ENCODE measurements around the gene TLCD5.
A peak's percentile ranks its signal among the peaks of the same experiment; 100 is the strongest.

The TLCD5 gene

GRCh38 chr11:120334332-120334731 is 9.2 kb downstream of the TLCD5 start:
- Histone ChIP-seq H3K4me1 (ENCODE audit: insufficient read depth, insufficient read length) (no peaks in the 10 kb centered on the region), H3K9me3 (ENCODE audit: insufficient read depth, low read length) (no peaks in the 10 kb centered on the region), H3K27me3 (ENCODE audit: insufficient read depth, insufficient read length) (no peaks in the 10 kb centered on the region), H3K36me3 (ENCODE audit: insufficient read depth, insufficient read length, low read length) (peaks cover 16% of the 10 kb centered on the region), H3K9ac (ENCODE audit: insufficient read length, low read depth) (no peak overlapping the region), H3K4me3 (ENCODE audit: insufficient read length, low read depth) (no peak overlapping the region)
- TF ChIP-seq SUZ12 (IDR thresholded peaks at IDR 0.05; ENCODE audit: extremely low read depth, insufficient read depth, insufficient read length) (no peak), YY1 (IDR thresholded peaks at IDR 0.05; ENCODE audit: insufficient read depth, insufficient read length) (no peak), ZNF274 (IDR thresholded peaks at IDR 0.05; ENCODE audit: low read depth, low read length) (no peak)
- DNase-seq (ENCODE audit: low read depth, low spot score) = no peak

- H3K4me1 ChIP-seq (ENCODE audit: insufficient read depth, insufficient read length) = no peaks in the 10 kb centered on the region
- peaks cover 12% of the 10 kb centered on the region for H3K36me3 ChIP-seq (ENCODE audit: insufficient read depth, insufficient read length, low read length)
- H3K4me3 ChIP-seq (ENCODE audit: insufficient read length, low read depth) = peak overlapping the region; percentile 2
- DNase-seq (ENCODE audit: low read depth, low spot score) = peak; percentile 71
- H3K9me3 ChIP-seq (ENCODE audit: insufficient read depth, low read length) = no peaks in the 10 kb centered on the region
- H3K27me3 ChIP-seq (ENCODE audit: insufficient read depth, insufficient read length) = no peaks in the 10 kb centered on the region
- TF ChIP-seq SUZ12 (IDR thresholded peaks at IDR 0.05; ENCODE audit: extremely low read depth, insufficient read depth, insufficient read length) (no peak), ZNF274 (IDR thresholded peaks at IDR 0.05; ENCODE audit: low read depth, low read length) (no peak), YY1 (IDR thresholded peaks at IDR 0.05; ENCODE audit: insufficient read depth, insufficient read length) (no peak)
- peak overlapping the region; percentile 9 for H3K9ac ChIP-seq (ENCODE audit: insufficient read length, low read depth)
Observed at GRCh38 chr11:120334894-120335462, 9.9 kb downstream of the TLCD5 start.

- Histone ChIP-seq H3K27me3 (ENCODE audit: insufficient read depth, insufficient read length) (no peaks in the 10 kb centered on the region), H3K9me3 (ENCODE audit: insufficient read depth, low read length) (no peaks in the 10 kb centered on the region), H3K4me3 (ENCODE audit: insufficient read length, low read depth) (peak overlapping the region; percentile 63), H3K4me1 (ENCODE audit: insufficient read depth, insufficient read length) (no peaks in the 10 kb centered on the region), H3K36me3 (ENCODE audit: insufficient read depth, insufficient read length, low read length) (peaks cover 8% of the 10 kb centered on the region), H3K9ac (ENCODE audit: insufficient read length, low read depth) (peak overlapping the region; percentile 76)
- TF ChIP-seq YY1 (IDR thresholded peaks at IDR 0.05; ENCODE audit: insufficient read depth, insufficient read length) (no peak), ZNF274 (IDR thresholded peaks at IDR 0.05; ENCODE audit: low read depth, low read length) (no peak), SUZ12 (IDR thresholded peaks at IDR 0.05; ENCODE audit: extremely low read depth, insufficient read depth, insufficient read length) (no peak)
- no peak for DNase-seq (ENCODE audit: low read depth, low spot score)
Observed at GRCh38 chr11:120335556-120335907, 10.4 kb downstream of the TLCD5 start.

- peak; percentile 96 for DNase-seq (ENCODE audit: low read depth, low spot score)
- H3K9me3 ChIP-seq (ENCODE audit: insufficient read depth, low read length) = no peaks in the 10 kb centered on the region
- peaks cover 5% of the 10 kb centered on the region for H3K36me3 ChIP-seq (ENCODE audit: insufficient read depth, insufficient read length, low read length)
- TF ChIP-seq YY1 (IDR thresholded peaks at IDR 0.05; ENCODE audit: insufficient read depth, insufficient read length) = no peak
- no peak for TF ChIP-seq ZNF274 (IDR thresholded peaks at IDR 0.05; ENCODE audit: low read depth, low read length)
- TF ChIP-seq SUZ12 (IDR thresholded peaks at IDR 0.05; ENCODE audit: extremely low read depth, insufficient read depth, insufficient read length) = no peak
- no peaks in the 10 kb centered on the region for H3K27me3 ChIP-seq (ENCODE audit: insufficient read depth, insufficient read length)
- H3K4me1 ChIP-seq (ENCODE audit: insufficient read depth, insufficient read length) = no peaks in the 10 kb centered on the region
- H3K9ac ChIP-seq (ENCODE audit: insufficient read length, low read depth) = peak within 1 kb of the TSS; percentile 87
- H3K4me3 ChIP-seq (ENCODE audit: insufficient read length, low read depth) = peak within 1 kb of the TSS; percentile 63
Observed at GRCh38 chr11:120335908-120336640, 11.0 kb downstream of the TLCD5 start, which contains the start of gene ARHGEF12. Gene ARHGEF12 (plus strand): TSS chr11:120336413. CDS start chr11:120337244, 831 bp downstream.

GRCh38 chr11:120336641-120337354 is 11.7 kb downstream of the TLCD5 start:
- peak; percentile 25 for DNase-seq (ENCODE audit: low read depth, low spot score)
- Histone ChIP-seq H3K9ac (ENCODE audit: insufficient read length, low read depth) (peak overlapping the region; percentile 87), H3K27me3 (ENCODE audit: insufficient read depth, insufficient read length) (no peaks in the 10 kb centered on the region), H3K4me3 (ENCODE audit: insufficient read length, low read depth) (peak overlapping the region; percentile 63), H3K9me3 (ENCODE audit: insufficient read depth, low read length) (no peaks in the 10 kb centered on the region), H3K4me1 (ENCODE audit: insufficient read depth, insufficient read length) (no peaks in the 10 kb centered on the region), H3K36me3 (ENCODE audit: insufficient read depth, insufficient read length, low read length) (peaks cover 3% of the 10 kb centered on the region)
- TF ChIP-seq YY1 (IDR thresholded peaks at IDR 0.05; ENCODE audit: insufficient read depth, insufficient read length) (no peak), ZNF274 (IDR thresholded peaks at IDR 0.05; ENCODE audit: low read depth, low read length) (no peak), SUZ12 (IDR thresholded peaks at IDR 0.05; ENCODE audit: extremely low read depth, insufficient read depth, insufficient read length) (no peak)

GRCh38 chr11:120337355-120338106 is 12.4 kb downstream of the TLCD5 start:
- Histone ChIP-seq H3K4me1 (ENCODE audit: insufficient read depth, insufficient read length) (no peaks in the 10 kb centered on the region), H3K27me3 (ENCODE audit: insufficient read depth, insufficient read length) (no peaks in the 10 kb centered on the region), H3K9me3 (ENCODE audit: insufficient read depth, low read length) (no peaks in the 10 kb centered on the region), H3K9ac (ENCODE audit: insufficient read length, low read depth) (peak overlapping the region; percentile 87), H3K4me3 (ENCODE audit: insufficient read length, low read depth) (peak overlapping the region; percentile 63), H3K36me3 (ENCODE audit: insufficient read depth, insufficient read length, low read length) (no peaks in the 10 kb centered on the region)
- no peak for DNase-seq (ENCODE audit: low read depth, low spot score)
- no peak for TF ChIP-seq YY1 (IDR thresholded peaks at IDR 0.05; ENCODE audit: insufficient read depth, insufficient read length)
- TF ChIP-seq ZNF274 (IDR thresholded peaks at IDR 0.05; ENCODE audit: low read depth, low read length) = no peak
- TF ChIP-seq SUZ12 (IDR thresholded peaks at IDR 0.05; ENCODE audit: extremely low read depth, insufficient read depth, insufficient read length) = no peak

All from NT2/D1 (cell line).